Muscle layer of duodenum (tissue), 2 donors: Measurements from ENCODE around the gene ANKRD29.
A peak's percentile ranks its signal among the peaks of the same experiment; 100 is the strongest.
"Not testable (repeated sequence)": the region's sequence is repeated elsewhere in the genome, so short reads cannot be mapped to it uniquely, and the experiment has no call there.

ENCODE experiments used
- H3K27ac ChIP-seq: one replicate; pipeline ENCODE4 v1.7.0; 2013; ENCODE audit warnings: mild to moderate bottlenecking, low read length
- H3K27me3 ChIP-seq: one replicate; pipeline ENCODE4 v1.7.0; 2013; ENCODE audit warnings: low read depth, mild to moderate bottlenecking, control low read depth, low read length
- H3K36me3 ChIP-seq, 2 donors: one replicate each; pipeline ENCODE4 v1.7.0; 2013; ENCODE audit warnings: low read length in 2 of 2, control low read depth in 1 of 2, mild to moderate bottlenecking in 1 of 2; ENCODE audit not compliant: insufficient read depth in 2 of 2, control insufficient read depth in 1 of 2
- H3K4me1 ChIP-seq, 2 donors: one replicate each; pipeline ENCODE4 v1.7.0; 2013; ENCODE audit warnings: low read length in 2 of 2, mild to moderate bottlenecking in 2 of 2, control low read depth in 1 of 2, moderate library complexity in 1 of 2; ENCODE audit not compliant: insufficient read depth in 2 of 2, control insufficient read depth in 1 of 2
- H3K4me3 ChIP-seq, 2 donors: one replicate each; pipeline ENCODE4 v1.7.0; 2013; ENCODE audit warnings: low read length in 2 of 2, low read depth in 1 of 2, mild to moderate bottlenecking in 1 of 2
- H3K9me3 ChIP-seq, 2 donors: one replicate each; pipeline ENCODE4 v1.7.0; 2013; ENCODE audit warnings: low read length in 2 of 2, control low read depth in 1 of 2, mild to moderate bottlenecking in 1 of 2; ENCODE audit not compliant: control insufficient read depth in 1 of 2
- donor health status: healthy.

The ANKRD29 gene

GRCh38 chr18:23585897-23586248, 76.8 kb downstream of the ANKRD29 start:
- peaks cover 10 to 25% of the 10 kb centered on the region in 2 donors for H3K4me1 ChIP-seq
- H3K4me3 ChIP-seq = peak overlapping the region; percentile 87 to 95
- no peaks in the 10 kb centered on the region for H3K9me3 ChIP-seq
- H3K27me3 ChIP-seq = no peaks in the 10 kb centered on the region
- H3K27ac ChIP-seq = peak overlapping the region; percentile 97
- H3K36me3 ChIP-seq = peaks cover 0 to 4% of the 10 kb centered on the region in 2 donors

GRCh38 chr18:23585007-23585871, 77.5 kb downstream of the ANKRD29 start:
- Histone ChIP-seq H3K27me3 (no peaks in the 10 kb centered on the region), H3K4me3 (peak overlapping the region; percentile 87 to 95), H3K27ac (peak overlapping the region; percentile 97), H3K4me1 (peaks cover 10 to 25% of the 10 kb centered on the region in 2 donors), H3K36me3 (peaks cover 3 to 4% of the 10 kb centered on the region in 2 donors), H3K9me3 (no peaks in the 10 kb centered on the region)

GRCh38 chr18:23584019-23584983, 78.4 kb downstream of the ANKRD29 start:
- Histone ChIP-seq H3K4me1 (peaks cover 10 to 29% of the 10 kb centered on the region in 2 donors), H3K36me3 (peaks cover 4 to 5% of the 10 kb centered on the region in 2 donors), H3K9me3 (no peaks in the 10 kb centered on the region), H3K27me3 (no peaks in the 10 kb centered on the region), H3K27ac (no peak overlapping the region), H3K4me3 (no peak overlapping the region)

GRCh38 chr18:23583071-23583865, 79.4 kb downstream of the ANKRD29 start:
- H3K4me1 ChIP-seq = peaks cover 10 to 33% of the 10 kb centered on the region in 2 donors
- H3K27me3 ChIP-seq = no peaks in the 10 kb centered on the region
- H3K36me3 ChIP-seq = peaks cover 4 to 5% of the 10 kb centered on the region in 2 donors
- H3K27ac ChIP-seq = no peak overlapping the region
- no peak overlapping the region for H3K4me3 ChIP-seq
- H3K9me3 ChIP-seq = no peaks in the 10 kb centered on the region

GRCh38 chr18:23580677-23581367, 81.9 kb downstream of the ANKRD29 start:
- no peak overlapping the region for H3K27ac ChIP-seq
- peaks cover 5 to 33% of the 10 kb centered on the region in 2 donors for H3K4me1 ChIP-seq
- H3K27me3 ChIP-seq = no peaks in the 10 kb centered on the region
- no peak overlapping the region for H3K4me3 ChIP-seq
- H3K36me3 ChIP-seq = peaks cover 0 to 5% of the 10 kb centered on the region in 2 donors
- H3K9me3 ChIP-seq = no peaks in the 10 kb centered on the region

GRCh38 chr18:23578891-23579653, 83.6 kb downstream of the ANKRD29 start:
- Histone ChIP-seq H3K4me3 (no peak overlapping the region), H3K27ac (no peak overlapping the region), H3K36me3 (peaks cover 0 to 5% of the 10 kb centered on the region in 2 donors), H3K4me1 (peaks cover 5 to 18% of the 10 kb centered on the region in 2 donors), H3K27me3 (no peaks in the 10 kb centered on the region), H3K9me3 (no peaks in the 10 kb centered on the region)

GRCh38 chr18:23578067-23578701, 84.5 kb downstream of the ANKRD29 start:
- H3K9me3 ChIP-seq = no peaks in the 10 kb centered on the region
- no peak overlapping the region for H3K27ac ChIP-seq
- peaks cover 1 to 12% of the 10 kb centered on the region in 2 donors for H3K4me1 ChIP-seq
- no peak overlapping the region for H3K4me3 ChIP-seq
- peaks cover 7 to 8% of the 10 kb centered on the region in 2 donors for H3K36me3 ChIP-seq
- no peaks in the 10 kb centered on the region for H3K27me3 ChIP-seq

GRCh38 chr18:23577521-23577920, 85.2 kb downstream of the ANKRD29 start:
- not testable (repeated sequence) for H3K9me3 ChIP-seq, H3K27me3 ChIP-seq, H3K4me3 ChIP-seq, H3K27ac ChIP-seq, H3K4me1 ChIP-seq
- peaks cover 11 to 14% of the 10 kb centered on the region in 2 donors for H3K36me3 ChIP-seq

GRCh38 chr18:23575309-23575651, 87.4 kb downstream of the ANKRD29 start:
- no peaks in the 10 kb centered on the region for H3K9me3 ChIP-seq
- H3K27ac ChIP-seq = no peak overlapping the region
- peaks cover 12 to 19% of the 10 kb centered on the region in 2 donors for H3K36me3 ChIP-seq
- H3K27me3 ChIP-seq = no peaks in the 10 kb centered on the region
- H3K4me3 ChIP-seq = no peak overlapping the region
- peaks cover 0 to 9% of the 10 kb centered on the region in 2 donors for H3K4me1 ChIP-seq
